WTC11 (cell line): ENCODE results near the gene SCYL1. TPM values are rescaled to one million over a fixed set of nuclear protein-coding genes. Genes with fewer than 3 reads are reported as not detected.
A peak's percentile ranks its signal among the peaks of the same experiment; 100 is the strongest.

Experiments used
- ATAC-seq: fragments of 200-7000 bp; cut with Tn5 transposase; 2 replicates; pipeline ENCODE4 v1.10.0; 2021; ENCODE audit warnings: mild to moderate bottlenecking, moderate library complexity
- CTCF ChIA-PET: fragments of 300-600 bp; sonication (Branson Sonifier 250); formaldehyde crosslinking; loops from one replicate; lab custom pipeline; 2021; ENCODE audit warnings: antibody characterized with exemption; lab: Charles Lee
- POLR2A ChIA-PET: fragments of 350-600 bp; sonication (Branson Sonifier 250); formaldehyde crosslinking; loops from one replicate; lab custom pipeline; 2021; ENCODE audit warnings: antibody characterized with exemption; lab: Charles Lee
- DNase-seq: peaks from one replicate; pipeline ENCODE4 v3.0.0; 2021; ENCODE audit warnings: low spot score
- H3K27ac Mint-ChIP-seq: 2 replicates; pipeline ENCODE4 v1.8.0; 2021; ENCODE audit warnings: mixed read lengths
- H3K27me3 Mint-ChIP-seq: 2 replicates; pipeline ENCODE4 v1.8.0; 2021; ENCODE audit warnings: low read depth, mild to moderate bottlenecking, moderate library complexity, mixed read lengths
- H3K36me3 Mint-ChIP-seq: 2 replicates; pipeline ENCODE4 v1.8.0; 2021; ENCODE audit warnings: mixed read lengths
- H3K4me1 Mint-ChIP-seq: 2 replicates; pipeline ENCODE4 v1.8.0; 2022; ENCODE audit warnings: mixed read lengths
- H3K4me3 Mint-ChIP-seq: 2 replicates; pipeline ENCODE4 v1.8.0; 2021; ENCODE audit warnings: mild to moderate bottlenecking, moderate library complexity, mixed read lengths
- H3K9me3 Mint-ChIP-seq: 2 replicates; pipeline ENCODE4 v1.8.0; 2021; ENCODE audit warnings: mixed read lengths
- AFF4 ChIP-seq: sonication (generic); formaldehyde crosslinking; IDR thresholded peaks from 2 replicates; pipeline ENCODE4 v1.8.1; 2023; ENCODE audit warnings: mild to moderate bottlenecking, missing genetic modification reagents, borderline replicate concordance
- ATF1 ChIP-seq: sonication (generic); formaldehyde crosslinking; IDR thresholded peaks from 2 replicates; pipeline ENCODE4 v1.8.1; 2023; ENCODE audit warnings: mild to moderate bottlenecking, moderate library complexity, missing genetic modification reagents
- CREM ChIP-seq: sonication (generic); formaldehyde crosslinking; IDR thresholded peaks from 2 replicates; pipeline ENCODE4 v1.8.1; 2022; ENCODE audit warnings: mild to moderate bottlenecking, missing genetic modification reagents, moderate library complexity
- CTCF ChIP-seq: fragments of 200-600 bp; IDR thresholded peaks from 2 replicates; pipeline ENCODE4 v1.8.0; 2022; ENCODE audit warnings: antibody characterized with exemption
- ETV6 ChIP-seq: sonication (generic); formaldehyde crosslinking; IDR thresholded peaks from 2 replicates; pipeline ENCODE4 v1.8.1; 2022; ENCODE audit warnings: mild to moderate bottlenecking, missing genetic modification reagents
- GRHL2 ChIP-seq: fragments of 250-450 bp; sonication (Bioruptor Pico); IDR thresholded peaks from 2 replicates; pipeline ENCODE4 v1.8.0; 2022; ENCODE audit warnings: mild to moderate bottlenecking, moderate library complexity; ENCODE audit not compliant: insufficient replicate concordance, severe bottlenecking
- HMGA2 ChIP-seq: fragments of 250-450 bp; sonication (Bioruptor Pico); IDR thresholded peaks from 2 replicates; pipeline ENCODE4 v1.4.0; 2021; ENCODE audit warnings: mild to moderate bottlenecking, moderate library complexity
- JAZF1 ChIP-seq: fragments of 250-450 bp; sonication (Bioruptor Pico); IDR thresholded peaks from 2 replicates; pipeline ENCODE4 v1.9.0; 2021; ENCODE audit warnings: moderate library complexity, mild to moderate bottlenecking, inconsistent platforms
- PREB ChIP-seq: sonication (generic); formaldehyde crosslinking; IDR thresholded peaks from 2 replicates; pipeline ENCODE4 v1.8.1; 2022; ENCODE audit warnings: mild to moderate bottlenecking, missing genetic modification reagents, moderate library complexity, borderline replicate concordance
- SP1 ChIP-seq: sonication (generic); formaldehyde crosslinking; conservative IDR thresholded peaks from 2 replicates; pipeline ENCODE4 v1.8.1; 2022; ENCODE audit warnings: missing genetic modification reagents
- TEAD4 ChIP-seq: sonication (generic); formaldehyde crosslinking; IDR thresholded peaks from 2 replicates; pipeline ENCODE4 v1.8.0; 2022; ENCODE audit warnings: mild to moderate bottlenecking, missing genetic modification reagents
- TP53 ChIP-seq: sonication (generic); formaldehyde crosslinking; IDR thresholded peaks from 2 replicates; pipeline ENCODE4 v1.8.1; 2023; ENCODE audit warnings: mild to moderate bottlenecking, missing genetic modification reagents
- ZNF416 ChIP-seq: fragments of 250-450 bp; sonication (Bioruptor Pico); IDR thresholded peaks from 2 replicates; pipeline ENCODE4 v1.9.0; 2021; ENCODE audit warnings: mild to moderate bottlenecking, inconsistent platforms
- ZNF512 ChIP-seq: sonication (generic); formaldehyde crosslinking; IDR thresholded peaks from 2 replicates; pipeline ENCODE4 v1.8.1; 2022; ENCODE audit warnings: missing genetic modification reagents, borderline replicate concordance
- ZNF532 ChIP-seq: fragments of 250-450 bp; sonication (Bioruptor Pico); IDR thresholded peaks from 2 replicates; pipeline ENCODE4 v1.9.0; 2021; ENCODE audit warnings: mild to moderate bottlenecking, borderline replicate concordance
- total RNA-seq: library from RNA; stranded (reverse); gene quantifications from 3 replicates; pipeline ENCODE4 v1.2.3, GENCODE V29; 2021

The SCYL1 gene
- total RNA-seq, 1 experiment from 2014 or later: 76.8 TPM

GRCh38 chr11:65572356-65573051 is 47.6 kb downstream of the SCYL1 start, which contains the start of gene FAM89B:
FAM89B (plus strand) TSS chr11:65572538; CDS start chr11:65572670, 132 bp downstream.
- peaks cover 49% of the 10 kb centered on the region for H3K4me1 Mint-ChIP-seq
- no peaks in the 10 kb centered on the region for H3K9me3 Mint-ChIP-seq
- ChIA-PET POLR2A (interaction anchor here (0.5 to 2.2 kb wide), 7 partner anchors 12 to 1285 kb away, joined by 3 to 9 read pairs (median 4); partner anchors contain the start of gene SIPA1), CTCF (interaction anchor here (0.6 to 6.1 kb wide), 25 partner anchors 7 to 287 kb away, joined by 3 to 270 read pairs (median 3); partner anchors contain the start of genes KCNK7, LTBP3, MALAT1 and MAP3K11)
- H3K4me3 Mint-ChIP-seq: peak within 1 kb of the TSS; percentile 99
- peak within 1 kb of the TSS; percentile 98 for H3K27ac Mint-ChIP-seq
- DNase-seq (peak; percentile 87), ATAC-seq (peak; percentile 26)
- 0 out of 2 replicates have a peak, but pooled peaks cover 3% of the 10 kb centered on the region for H3K36me3 Mint-ChIP-seq
- peaks cover 25% of the 10 kb centered on the region for H3K27me3 Mint-ChIP-seq
- TF ChIP-seq CREM (CRISPR knock-in tag) (no peak), PREB (CRISPR knock-in tag) (no peak), ZNF416 (CRISPR knock-in tag) (peak; percentile 66; the same call in 1 of the 2 replicates), ATF1 (CRISPR knock-in tag) (no peak), ZNF512 (CRISPR knock-in tag) (no peak), TP53 (CRISPR knock-in tag) (peak; percentile 45; the same call in 1 of the 2 replicates), TEAD4 (CRISPR knock-in tag) (no peak), CTCF (peak; percentile 8; the same call in 1 of the 2 replicates), ETV6 (CRISPR knock-in tag) (0 out of 2 replicates have a peak, but pooled peaks have one; percentile 19), ZNF532 (0 out of 2 replicates have a peak, but pooled peaks have one; percentile 37), SP1 (CRISPR knock-in tag) (peak; percentile 73; the same call in 1 of the 2 replicates)

- no peak for DNase-seq
- ChIA-PET CTCF (interaction anchor here (0.5 to 6.1 kb wide), 16 partner anchors 8 to 1279 kb away, joined by 3 to 270 read pairs (median 4); partner anchors contain the start of genes KCNK7, LTBP3, MUS81 and SCYL1), POLR2A (interaction anchor here (1.5 to 2.1 kb wide), 3 partner anchors 13 to 73 kb away, joined by 3 to 6 read pairs (median 4); partner anchors contain the start of gene SIPA1)
- Mint-ChIP-seq H3K27ac (no peak overlapping the region), H3K27me3 (peaks cover 36% of the 10 kb centered on the region), H3K4me3 (peak overlapping the region; percentile 65), H3K36me3 (no peaks in the 10 kb centered on the region), H3K9me3 (no peaks in the 10 kb centered on the region), H3K4me1 (peaks cover 46% of the 10 kb centered on the region)
- no peak for ATAC-seq
- no peak for TF ChIP-seq AFF4
- no peak for TF ChIP-seq GRHL2 (CRISPR knock-in tag)
- TF ChIP-seq HMGA2 (CRISPR knock-in tag): no peak
- TF ChIP-seq ZNF512 (CRISPR knock-in tag): no peak
- no peak for TF ChIP-seq JAZF1 (CRISPR knock-in tag)
Measured at GRCh38 chr11:65573391-65574079, 48.7 kb downstream of the SCYL1 start.
